Ishikawa (cell line): ENCODE data around the gene METTL23.

Experiments used
- CEBPB ChIP-seq: IDR thresholded peaks from 2 replicates; pipeline ENCODE4 v1.6.1; 2012
- CREB1 ChIP-seq: IDR thresholded peaks from 2 replicates; pipeline ENCODE4 v1.6.1; 2012; ENCODE audit warnings: low read depth
- EGR1 ChIP-seq: IDR thresholded peaks from 2 replicates; pipeline ENCODE4 v1.6.1; 2012
- EP300 ChIP-seq: IDR thresholded peaks from 2 replicates; pipeline ENCODE4 v1.6.1; 2012; ENCODE audit warnings: borderline replicate concordance
- FOXM1 ChIP-seq: IDR thresholded peaks from 2 replicates; pipeline ENCODE4 v1.6.1; 2012; ENCODE audit warnings: low read depth, borderline replicate concordance
- MAX ChIP-seq: IDR thresholded peaks from 2 replicates; pipeline ENCODE4 v1.6.1; 2012
- NFIC ChIP-seq: IDR thresholded peaks from 2 replicates; pipeline ENCODE4 v1.6.1; 2012
- RAD21 ChIP-seq: IDR thresholded peaks from 2 replicates; pipeline ENCODE4 v1.6.1; 2012; ENCODE audit warnings: low read depth
- REST ChIP-seq: IDR thresholded peaks from 2 replicates; pipeline ENCODE4 v1.6.1; 2012; ENCODE audit warnings: low read depth, mild to moderate bottlenecking
- TAF1 ChIP-seq: IDR thresholded peaks from 2 replicates; pipeline ENCODE4 v1.6.1; 2012; ENCODE audit warnings: low read depth, mild to moderate bottlenecking
- TCF12 ChIP-seq: IDR thresholded peaks from 2 replicates; pipeline ENCODE4 v1.6.1; 2012; ENCODE audit warnings: low read depth
- TEAD4 ChIP-seq: IDR thresholded peaks from 2 replicates; pipeline ENCODE4 v1.6.1; 2012
- USF1 ChIP-seq: IDR thresholded peaks from 2 replicates; pipeline ENCODE4 v1.6.1; 2012
- YY1 ChIP-seq: IDR thresholded peaks from 2 replicates; pipeline ENCODE4 v1.6.1; 2012; ENCODE audit warnings: low read depth
- ZBTB7A ChIP-seq: IDR thresholded peaks from 2 replicates; pipeline ENCODE4 v1.6.1; 2012; ENCODE audit warnings: low read depth

METTL23 gene

GRCh38 chr17:76737676-76738467, 11.2 kb downstream of the METTL23 start, which contains the start of gene MFSD11:
Gene MFSD11 (plus strand): TSS chr17:76738119. CDS start chr17:76738353, 234 bp downstream.
- TF ChIP-seq TCF12, result peak; percentile 65; the same call in 1 of the 2 replicates
- peak; percentile 80 for TF ChIP-seq MAX
- TF ChIP-seq NFIC, result peak; percentile 51; the same call in 1 of the 2 replicates
- peak; percentile 37 for TF ChIP-seq FOXM1
- peak; percentile 97 for TF ChIP-seq USF1
- TF ChIP-seq TAF1, result no peak; the same call in 1 of the 2 replicates

GRCh38 chr17:76738468-76738850, 11.8 kb downstream of the METTL23 start:
- TF ChIP-seq FOXM1 (no peak), YY1 (no peak), REST (no peak), RAD21 (no peak), TEAD4 (no peak), TAF1 (no peak), ZBTB7A (no peak), EP300 (no peak), CREB1 (no peak), NFIC (no peak)

- TF ChIP-seq RAD21 (no peak), USF1 (no peak), EGR1 (no peak), YY1 (no peak), CEBPB (no peak), ZBTB7A (no peak), TEAD4 (no peak), CREB1 (no peak), TCF12 (no peak), TAF1 (no peak), FOXM1 (no peak), MAX (no peak), NFIC (no peak), REST (no peak), EP300 (no peak)
Observed at GRCh38 chr17:76740329-76741118, 13.9 kb downstream of the METTL23 start.

- no peak for TF ChIP-seq RAD21
- TF ChIP-seq MAX, result no peak
- TF ChIP-seq ZBTB7A, result no peak
- no peak for TF ChIP-seq TCF12
- no peak for TF ChIP-seq CEBPB
- no peak for TF ChIP-seq TEAD4
- no peak for TF ChIP-seq USF1
- TF ChIP-seq NFIC, result no peak
- no peak for TF ChIP-seq EGR1
- TF ChIP-seq TAF1, result no peak
- TF ChIP-seq EP300, result no peak
- no peak for TF ChIP-seq CREB1
Observed at GRCh38 chr17:76742958-76743357, 16.3 kb downstream of the METTL23 start.

- no peak for TF ChIP-seq YY1
- no peak for TF ChIP-seq TAF1
Observed at GRCh38 chr17:76744747-76745146, 18.1 kb downstream of the METTL23 start.
